Spinal cord (tissue), 10 donors: Measurements from ENCODE around the gene CARD6. TPM values are rescaled to one million over a fixed set of nuclear protein-coding genes. Genes with fewer than 3 reads are reported as not detected.

Experiments
- DNase-seq, 6 donors: peaks; one replicate each; pipeline versions ENCODE4 v3.0.0 to v3.0.0-alpha.2; 2013 to 2015; ENCODE audit warnings: low spot score in 6 of 6, low read depth in 4 of 6
- H3K27ac ChIP-seq: one replicate; pipeline ENCODE4 v1.5.1; 2013; ENCODE audit warnings: low read depth, low read length, control low read depth
- H3K27me3 ChIP-seq: one replicate; pipeline ENCODE4 v1.6.1; 2013; ENCODE audit warnings: low read length; ENCODE audit not compliant: control insufficient read depth, insufficient read depth
- H3K36me3 ChIP-seq: one replicate; pipeline ENCODE4 v1.6.1; 2013; ENCODE audit warnings: low read length; ENCODE audit not compliant: control insufficient read depth, insufficient read depth
- H3K4me1 ChIP-seq: one replicate; pipeline ENCODE4 v1.6.1; 2013; ENCODE audit warnings: low read length; ENCODE audit not compliant: control insufficient read depth, insufficient read depth
- H3K4me3 ChIP-seq: one replicate; pipeline ENCODE4 v1.5.1; 2013; ENCODE audit warnings: low read depth, low read length, control low read depth
- H3K9me3 ChIP-seq: one replicate; pipeline ENCODE4 v1.6.1; 2013; ENCODE audit warnings: low read length; ENCODE audit not compliant: control insufficient read depth, insufficient read depth
- WGBS: methylation state at CpG from one replicate; pipeline ENCODE4 v1.1.5; 2013; ENCODE audit warnings: missing lambda C conversion rate; ENCODE audit not compliant: insufficient coverage; 5-methylcytosine and 5-hydroxymethylcytosine counted together
- polyA plus RNA-seq, 2 donors: library from polyadenylated mRNA; unstranded; fragments of 120-200 nt; gene quantifications; one replicate each; pipeline ENCODE4 v1.2.1, GENCODE V29; 2013; ENCODE audit not compliant: insufficient read length in 2 of 2
- total RNA-seq, 2 donors: library from RNA; depleted of rRNA in 1 of 2; stranded (reverse); fragments of 120-200 nt in 1 of 2; fragments of >200 nt in 1 of 2; gene quantifications; one replicate each; pipeline versions ENCODE4 v1.2.3 to v1.2.4, GENCODE V29; 2013 to 2014
- donor health status: healthy.

Gene CARD6
- total and polyA plus RNA-seq, 4 donors: 1.3 to 6.8 (median 3.2) TPM

GRCh38 chr5:40828690-40829661 is 12.2 kb upstream of the CARD6 start:
- Histone ChIP-seq H3K4me1 (peaks cover 4% of the 10 kb centered on the region), H3K4me3 (no peak overlapping the region), H3K27me3 (no peaks in the 10 kb centered on the region), H3K9me3 (no peaks in the 10 kb centered on the region), H3K36me3 (peaks cover 38% of the 10 kb centered on the region), H3K27ac (no peak overlapping the region)
- 100% methylated on average over 2 of the region's 3 CpGs for WGBS
- DNase-seq: no peak

- peaks cover 4% of the 10 kb centered on the region for H3K4me1 ChIP-seq
- DNase-seq: no peak
- no peaks in the 10 kb centered on the region for H3K9me3 ChIP-seq
- H3K27ac ChIP-seq: no peak overlapping the region
- H3K27me3 ChIP-seq: no peaks in the 10 kb centered on the region
- WGBS: 96% methylated on average over 8 of the region's 13 CpGs
- H3K4me3 ChIP-seq: no peak overlapping the region
- peaks cover 38% of the 10 kb centered on the region for H3K36me3 ChIP-seq
Observed at GRCh38 chr5:40829748-40830533, 11.2 kb upstream of the CARD6 start.

- no peaks in the 10 kb centered on the region for H3K9me3 ChIP-seq
- 87% methylated on average over 3 of the region's 4 CpGs for WGBS
- no peak overlapping the region for H3K4me3 ChIP-seq
- H3K27me3 ChIP-seq: no peaks in the 10 kb centered on the region
- DNase-seq: no peak
- no peak overlapping the region for H3K27ac ChIP-seq
- peaks cover 13% of the 10 kb centered on the region for H3K4me1 ChIP-seq
- peaks cover 35% of the 10 kb centered on the region for H3K36me3 ChIP-seq
Observed at GRCh38 chr5:40831346-40832210, 9.6 kb upstream of the CARD6 start.

- 89% methylated on average over 3 of the region's 4 CpGs for WGBS
- no peak overlapping the region for H3K27ac ChIP-seq
- peaks cover 13% of the 10 kb centered on the region for H3K4me1 ChIP-seq
- H3K4me3 ChIP-seq: no peak overlapping the region
- DNase-seq: no peak
- H3K9me3 ChIP-seq: no peaks in the 10 kb centered on the region
- H3K36me3 ChIP-seq: peaks cover 30% of the 10 kb centered on the region
- H3K27me3 ChIP-seq: no peaks in the 10 kb centered on the region
Observed at GRCh38 chr5:40832345-40832744, 8.8 kb upstream of the CARD6 start.

- no peaks in the 10 kb centered on the region for H3K9me3 ChIP-seq
- no peak overlapping the region for H3K27ac ChIP-seq
- H3K36me3 ChIP-seq: peaks cover 24% of the 10 kb centered on the region
- DNase-seq: no peak
- H3K4me3 ChIP-seq: peak overlapping the region; percentile 88
- H3K27me3 ChIP-seq: no peaks in the 10 kb centered on the region
- 60% methylated on average over 9 of the region's 13 CpGs for WGBS
- H3K4me1 ChIP-seq: peaks cover 13% of the 10 kb centered on the region
Observed at GRCh38 chr5:40833712-40834229, 7.4 kb upstream of the CARD6 start.

- no peaks in the 10 kb centered on the region for H3K27me3 ChIP-seq
- H3K36me3 ChIP-seq: peaks cover 22% of the 10 kb centered on the region
- peak overlapping the region; percentile 99 for H3K27ac ChIP-seq
- no peaks in the 10 kb centered on the region for H3K9me3 ChIP-seq
- peak in 1 of 6 donors; percentile 15 for DNase-seq
- WGBS: 2% methylated on average over 21 of the region's 21 CpGs
- peak overlapping the region; percentile 88 for H3K4me3 ChIP-seq
- H3K4me1 ChIP-seq: peaks cover 13% of the 10 kb centered on the region
Observed at GRCh38 chr5:40834391-40834848, 6.7 kb upstream of the CARD6 start.

- H3K36me3 ChIP-seq: peaks cover 15% of the 10 kb centered on the region
- peaks cover 13% of the 10 kb centered on the region for H3K4me1 ChIP-seq
- peak within 1 kb of the TSS; percentile 88 for H3K4me3 ChIP-seq
- peak; percentile 85 to 99 (median 92) for DNase-seq
- H3K9me3 ChIP-seq: no peaks in the 10 kb centered on the region
- WGBS: under 1% methylated on average over 51 of the region's 61 CpGs
- H3K27ac ChIP-seq: peak within 1 kb of the TSS; percentile 99
- no peaks in the 10 kb centered on the region for H3K27me3 ChIP-seq
Observed at GRCh38 chr5:40834849-40835787, 6.0 kb upstream of the CARD6 start, which contains the start of gene RPL37. Gene RPL37, minus strand, starts transcription at chr5:40835222. Its CDS starts 37 bp downstream, at chr5:40835185.

GRCh38 chr5:40838086-40838485 is 3.1 kb upstream of the CARD6 start:
- H3K4me3 ChIP-seq: no peak overlapping the region
- peaks cover 4% of the 10 kb centered on the region for H3K36me3 ChIP-seq
- no peaks in the 10 kb centered on the region for H3K27me3 ChIP-seq
- no peak overlapping the region for H3K27ac ChIP-seq
- no peak for DNase-seq
- H3K9me3 ChIP-seq: no peaks in the 10 kb centered on the region
- H3K4me1 ChIP-seq: peaks cover 13% of the 10 kb centered on the region
- WGBS: 93% methylated on average over 5 of the region's 6 CpGs
